Thoracic aorta (tissue), 2 donors: ENCODE results near the gene ACYP2. TPM values are rescaled to one million over a fixed set of nuclear protein-coding genes. Genes with fewer than 3 reads are reported as not detected.
"Not testable (repeated sequence)": the region's sequence is repeated elsewhere in the genome, so short reads cannot be mapped to it uniquely, and the experiment has no call there.

ENCODE experiments used
- ATAC-seq: fragments of 150-250 bp; one replicate; pipeline ENCODE4 v1.8.0; 2017; ENCODE audit warnings: low read depth; ENCODE audit not compliant: insufficient number of reproducible peaks, low FRiP score
- DNase-seq: peaks from one replicate; pipeline ENCODE4 v3.0.0-alpha.2; 2020; ENCODE audit warnings: low spot score
- H3K27ac ChIP-seq, 2 donors: fragments of 200-600 bp; sonication (generic); 1 replicate in 1 of 2; 2 replicates in 1 of 2; pipeline ENCODE4 v1.5.1; 2016; ENCODE audit warnings: mild to moderate bottlenecking in 2 of 2, moderate library complexity in 2 of 2
- H3K27me3 ChIP-seq: fragments of 200-600 bp; sonication (generic); replicated peaks from 2 replicates; pipeline ENCODE4 v1.6.0; 2016; ENCODE audit warnings: mild to moderate bottlenecking; ENCODE audit not compliant: insufficient read depth
- H3K36me3 ChIP-seq: fragments of 200-600 bp; sonication (generic); one replicate; pipeline ENCODE4 v1.5.1; 2016
- H3K4me1 ChIP-seq, 2 donors: fragments of 200-600 bp; sonication (generic); 1 replicate in 1 of 2; 2 replicates in 1 of 2; pipeline versions ENCODE4 v1.5.1 to v1.6.0; 2016; ENCODE audit warnings: low read depth in 2 of 2, mild to moderate bottlenecking in 1 of 2; ENCODE audit not compliant: control insufficient read depth in 1 of 2
- H3K4me3 ChIP-seq: fragments of 200-600 bp; sonication (generic); 2 replicates; pipeline ENCODE4 v1.5.1; 2016; ENCODE audit warnings: mild to moderate bottlenecking
- H3K9me3 ChIP-seq: fragments of 200-600 bp; sonication (generic); 2 replicates; pipeline ENCODE4 v1.5.1; 2016
- total RNA-seq, 2 donors: library from RNA; depleted of rRNA; stranded (reverse); fragments of >200 nt; gene quantifications; one replicate each; pipeline versions ENCODE4 v1.1.0 to v1.2.3, GENCODE V29; 2016
- TF ChIP-seq, protein P1 (sequence below): fragments of 200-600 bp; sonication (generic); IDR thresholded peaks from one replicate; pipeline ENCODE4 v1.5.1; 2019; ENCODE audit warnings: antibody characterized with exemption

The ACYP2 gene
- total RNA-seq, 2 donors from 2014 or later: 15.5 to 26.7 TPM

DNA sequence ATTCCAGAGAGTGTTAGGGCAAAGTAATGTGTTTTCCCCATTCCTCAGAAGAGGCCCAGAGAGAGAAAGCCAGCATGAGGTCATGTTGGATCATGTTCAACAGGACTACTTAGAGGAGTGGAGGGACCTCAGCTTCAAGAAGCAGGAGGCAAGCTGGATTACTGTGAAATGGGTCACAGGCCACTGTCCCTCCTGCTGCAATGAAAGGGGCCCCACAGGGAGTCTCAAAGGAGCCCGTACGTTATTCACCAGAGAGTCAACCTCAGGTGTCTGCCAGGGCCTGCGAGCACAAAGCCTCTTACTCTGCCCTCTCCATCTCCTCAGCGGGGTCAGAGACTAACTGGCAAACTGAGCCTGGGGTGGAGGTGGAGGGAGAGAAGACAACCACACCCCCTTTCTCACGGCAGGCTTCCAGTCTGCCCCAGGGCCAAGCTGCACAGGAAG, 27.2 kb upstream of the ACYP2 start:
- no peak for ATAC-seq
- no peaks in the 10 kb centered on the region for H3K4me1 ChIP-seq
- no peak overlapping the region for H3K4me3 ChIP-seq
- DNase-seq: no peak
- no peaks in the 10 kb centered on the region for H3K27me3 ChIP-seq
- H3K9me3 ChIP-seq: no peaks in the 10 kb centered on the region
- TF ChIP-seq, protein P1, sequence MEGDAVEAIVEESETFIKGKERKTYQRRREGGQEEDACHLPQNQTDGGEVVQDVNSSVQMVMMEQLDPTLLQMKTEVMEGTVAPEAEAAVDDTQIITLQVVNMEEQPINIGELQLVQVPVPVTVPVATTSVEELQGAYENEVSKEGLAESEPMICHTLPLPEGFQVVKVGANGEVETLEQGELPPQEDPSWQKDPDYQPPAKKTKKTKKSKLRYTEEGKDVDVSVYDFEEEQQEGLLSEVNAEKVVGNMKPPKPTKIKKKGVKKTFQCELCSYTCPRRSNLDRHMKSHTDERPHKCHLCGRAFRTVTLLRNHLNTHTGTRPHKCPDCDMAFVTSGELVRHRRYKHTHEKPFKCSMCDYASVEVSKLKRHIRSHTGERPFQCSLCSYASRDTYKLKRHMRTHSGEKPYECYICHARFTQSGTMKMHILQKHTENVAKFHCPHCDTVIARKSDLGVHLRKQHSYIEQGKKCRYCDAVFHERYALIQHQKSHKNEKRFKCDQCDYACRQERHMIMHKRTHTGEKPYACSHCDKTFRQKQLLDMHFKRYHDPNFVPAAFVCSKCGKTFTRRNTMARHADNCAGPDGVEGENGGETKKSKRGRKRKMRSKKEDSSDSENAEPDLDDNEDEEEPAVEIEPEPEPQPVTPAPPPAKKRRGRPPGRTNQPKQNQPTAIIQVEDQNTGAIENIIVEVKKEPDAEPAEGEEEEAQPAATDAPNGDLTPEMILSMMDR: no peak
- no peaks in the 10 kb centered on the region for H3K36me3 ChIP-seq
- H3K27ac ChIP-seq: no peak overlapping the region

DNA sequence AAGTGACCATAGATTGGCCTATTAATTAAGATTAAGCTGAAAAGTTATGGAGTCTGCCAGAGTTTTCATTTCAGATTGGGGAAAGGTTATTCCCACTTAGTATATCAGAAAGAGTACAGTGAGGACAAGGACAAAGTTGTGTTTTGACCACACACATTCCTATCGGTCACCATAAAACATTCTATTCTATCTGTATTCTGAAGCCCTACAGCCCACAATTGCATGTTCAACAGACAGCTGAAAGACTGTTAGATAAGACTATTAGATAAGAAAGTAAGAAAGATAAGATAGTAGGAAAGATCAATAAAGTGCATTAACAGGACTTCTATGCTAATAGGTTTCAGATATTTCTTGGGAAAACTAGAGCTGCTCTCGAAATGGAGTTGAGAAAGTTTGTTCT, 26.7 kb upstream of the ACYP2 start:
- no peak overlapping the region for H3K4me3 ChIP-seq
- no peaks in the 10 kb centered on the region for H3K36me3 ChIP-seq
- H3K27ac ChIP-seq: no peak overlapping the region
- no peaks in the 10 kb centered on the region for H3K27me3 ChIP-seq
- H3K9me3 ChIP-seq: no peaks in the 10 kb centered on the region
- DNase-seq (no peak), ATAC-seq (no peak)
- TF ChIP-seq, protein P1: no peak
- H3K4me1 ChIP-seq: no peaks in the 10 kb centered on the region

DNA sequence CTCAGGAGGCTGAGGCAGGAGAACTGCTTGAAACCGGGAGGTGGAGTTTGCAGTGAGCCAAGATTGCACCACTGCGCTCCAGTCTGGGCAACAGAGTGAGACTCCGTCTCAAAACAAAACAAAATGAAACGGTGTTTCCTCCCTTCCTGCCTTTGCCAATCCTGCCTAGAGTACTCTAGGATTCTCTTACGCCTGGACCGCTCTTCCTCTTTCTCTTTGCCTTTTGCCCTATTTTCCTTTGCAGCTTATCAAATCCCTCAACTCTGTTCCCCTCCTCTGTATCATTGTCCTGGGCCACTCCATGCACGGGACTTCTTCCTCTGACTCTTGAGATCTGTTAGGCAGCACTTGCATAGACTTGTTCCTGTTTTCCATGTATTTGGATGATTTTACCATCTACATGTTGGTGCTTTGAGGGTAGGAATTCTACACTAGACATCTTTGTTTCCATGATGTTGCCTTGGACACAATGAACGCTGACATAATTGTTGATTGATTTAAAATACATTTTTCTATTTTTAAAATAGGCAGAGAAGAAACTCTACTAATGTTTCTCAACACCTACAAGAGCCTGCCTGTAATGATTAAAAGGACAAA, 24.8 kb upstream of the ACYP2 start:
- H3K9me3 ChIP-seq: no peaks in the 10 kb centered on the region
- no peaks in the 10 kb centered on the region for H3K27me3 ChIP-seq
- DNase-seq (no peak), ATAC-seq (no peak)
- TF ChIP-seq, protein P1: no peak
- H3K36me3 ChIP-seq: no peaks in the 10 kb centered on the region
- H3K27ac ChIP-seq: no peak overlapping the region
- H3K4me3 ChIP-seq: no peak overlapping the region
- no peaks in the 10 kb centered on the region for H3K4me1 ChIP-seq

DNA sequence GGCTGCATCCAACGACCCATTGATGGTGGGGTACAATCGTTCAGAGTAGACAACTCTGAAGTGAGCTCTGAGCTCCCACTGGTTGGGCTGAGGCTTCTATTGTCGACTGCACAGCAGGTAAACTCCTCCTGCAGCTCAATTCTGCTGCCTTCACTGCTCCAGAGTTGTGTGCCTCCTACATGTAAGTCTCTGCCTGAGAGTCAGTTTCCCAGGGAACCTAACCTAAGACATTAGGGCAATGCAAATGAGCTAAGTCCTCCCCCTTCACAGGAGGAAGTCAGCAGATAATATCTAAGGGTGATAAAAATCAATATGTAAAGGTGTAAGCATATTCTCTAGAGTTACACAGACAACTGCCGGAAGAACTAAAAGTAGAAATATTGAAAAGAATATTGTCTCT, 22.5 kb upstream of the ACYP2 start:
- ATAC-seq (no peak), DNase-seq (no peak)
- Histone ChIP-seq H3K4me3 (no peak overlapping the region), H3K4me1 (peaks cover 0 to 8% of the 10 kb centered on the region in 2 donors), H3K9me3 (no peaks in the 10 kb centered on the region), H3K27me3 (no peaks in the 10 kb centered on the region), H3K36me3 (no peaks in the 10 kb centered on the region), H3K27ac (no peak overlapping the region)
- TF ChIP-seq, protein P1: no peak

DNA sequence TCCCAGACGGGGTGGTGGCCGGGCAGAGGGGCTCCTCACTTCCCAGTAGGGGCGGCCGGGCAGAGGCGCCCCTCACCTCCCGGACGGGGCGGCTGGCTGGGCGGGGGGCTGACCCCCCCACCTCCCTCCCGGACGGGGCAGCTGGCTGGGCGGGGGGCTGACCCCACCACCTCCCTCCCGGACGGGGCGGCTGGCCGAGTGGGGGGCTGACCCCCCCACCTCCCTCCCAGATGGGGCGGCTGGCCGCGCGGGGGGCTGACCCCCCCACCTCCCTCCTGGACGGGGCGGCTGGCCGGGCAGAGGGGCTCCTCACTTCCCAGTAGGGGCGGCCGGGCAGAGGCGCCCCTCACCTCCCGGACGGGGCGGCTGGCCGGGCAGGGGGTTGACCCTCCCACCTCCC, 20.0 kb upstream of the ACYP2 start:
- not testable (repeated sequence) for H3K36me3 ChIP-seq, H3K27me3 ChIP-seq, H3K4me1 ChIP-seq, H3K27ac ChIP-seq, ATAC-seq, H3K4me3 ChIP-seq, H3K9me3 ChIP-seq, DNase-seq

DNA sequence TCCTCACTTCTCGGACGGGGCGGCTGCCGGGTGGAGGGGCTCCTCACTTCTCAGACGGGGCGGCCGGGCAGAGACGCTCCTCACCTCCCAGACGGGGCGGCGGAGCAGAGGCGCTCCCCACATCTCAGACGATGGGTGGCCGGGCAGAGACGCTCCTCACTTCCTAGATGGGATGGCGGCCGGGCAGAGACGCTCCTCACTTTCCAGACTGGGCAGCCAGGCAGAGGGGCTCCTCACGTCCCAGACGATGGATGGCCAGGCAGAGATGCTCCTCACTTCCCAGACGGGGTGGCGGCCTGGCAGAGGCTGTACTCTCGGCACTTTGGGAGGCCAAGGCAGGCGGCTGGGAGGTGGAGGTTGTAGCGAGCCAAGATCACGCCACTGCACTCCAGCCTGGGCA, 19.3 kb upstream of the ACYP2 start:
- not testable (repeated sequence) for H3K36me3 ChIP-seq, DNase-seq, H3K4me1 ChIP-seq, H3K27me3 ChIP-seq, H3K9me3 ChIP-seq, H3K27ac ChIP-seq, H3K4me3 ChIP-seq, ATAC-seq
